Left colon (tissue), 2 donors: Measurements from ENCODE around the gene PHC1. TPM values are rescaled to one million over a fixed set of nuclear protein-coding genes. Genes with fewer than 3 reads are reported as not detected.
"Not testable (repeated sequence)": the region's sequence is repeated elsewhere in the genome, so short reads cannot be mapped to it uniquely, and the experiment has no call there.

Experiments used
- ATAC-seq: fragments of 200-7000 bp; cut with Tn5 transposase; one replicate; pipeline ENCODE4 v1.9.1; 2020; ENCODE audit warnings: mild to moderate bottlenecking, moderate library complexity
- DNase-seq, 2 donors: peaks; one replicate each; pipeline ENCODE4 v3.0.0-alpha.2; 2020
- intact Hi-C, 2 donors: fragments of 100-400 bp; cut with DNase I in 1 of 2; cut with micrococcal nuclease in 1 of 2; formaldehyde crosslinking; loops; one replicate each; pipeline versions ENCODE4 v1.11.2 to v1.14.0; 2022; cut with DNase I, micrococcal nuclease
- total RNA-seq, 2 donors: library from RNA; stranded (reverse); fragmentation: NEBNext Ultra II Directional; extraction: Animal tissue kit (Norgen Biotek cat#: 25700); gene quantifications; one replicate each; pipeline ENCODE4 v1.2.1, GENCODE V29; 2021
- donor health status: DM: no; HTN: no; CAD: no.
- donor health status: DM: yes; HTN: yes; CAD: no.

The PHC1 gene
- total RNA-seq, 2 donors from 2014 or later: 5.2 to 8.5 TPM

DNA sequence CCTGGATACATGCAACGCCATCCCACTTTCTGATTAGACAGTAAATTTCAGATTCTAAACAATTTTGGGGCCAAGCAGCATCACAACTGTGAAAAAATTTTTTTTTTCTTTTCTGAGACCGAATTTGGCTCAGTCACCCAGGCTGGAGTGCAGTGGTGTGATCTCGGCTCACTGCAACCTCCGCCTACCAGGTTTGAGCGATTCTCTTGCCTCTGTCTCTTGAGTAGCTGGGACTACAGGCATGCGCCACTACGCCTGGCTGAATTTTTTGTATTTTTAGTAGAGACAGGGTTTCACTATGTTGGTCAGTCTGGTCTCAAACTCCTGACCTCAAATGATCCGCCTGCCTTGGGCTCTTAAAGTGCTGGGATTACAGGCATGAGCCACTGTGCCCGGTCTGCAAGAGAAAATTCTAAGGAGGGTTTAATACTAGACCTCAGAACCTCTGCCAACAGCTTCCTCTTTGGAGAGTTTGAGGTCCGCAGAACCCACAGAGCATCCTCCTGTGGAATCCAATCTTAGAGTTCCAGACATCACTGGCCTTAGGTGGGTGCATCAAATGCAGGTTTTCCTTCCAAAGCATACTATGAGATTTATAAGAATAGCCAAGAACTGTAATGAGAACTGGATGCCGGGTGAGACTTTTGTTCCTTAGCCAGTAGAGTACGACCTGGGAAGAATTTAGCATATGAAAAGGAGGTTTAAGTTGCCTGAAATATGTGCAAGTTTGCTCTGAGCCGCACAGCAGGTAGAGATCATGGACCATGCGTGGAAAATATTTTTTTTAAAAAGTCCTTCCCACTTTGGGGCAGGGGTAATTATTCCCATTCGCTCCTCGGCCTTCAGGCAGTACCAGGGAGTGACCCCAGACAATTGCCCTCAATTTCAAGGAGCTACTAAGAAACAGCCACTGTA is 7.8 kb upstream of the PHC1 start:
- intact Hi-C loops: no loop called here
- ATAC-seq (no peak), DNase-seq (no peak)

DNA sequence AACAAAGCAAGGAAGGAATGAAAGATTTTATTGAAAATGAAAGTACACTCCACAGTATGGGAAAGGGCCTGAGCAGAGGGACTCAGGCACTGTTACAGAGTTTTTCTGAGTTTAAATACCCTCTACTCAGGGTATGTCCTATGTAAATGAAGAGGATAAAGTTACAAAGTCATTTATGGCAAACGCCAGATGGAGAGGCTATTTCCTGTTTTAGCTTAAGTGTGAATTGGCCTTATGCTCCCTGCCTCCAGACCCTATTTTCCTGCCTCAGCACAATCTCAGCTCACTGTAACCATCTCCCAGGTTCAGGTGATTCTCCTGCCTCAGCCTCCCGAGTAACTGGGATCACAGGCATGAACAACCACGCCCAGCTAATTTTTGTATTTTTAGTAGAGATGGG is 6.8 kb upstream of the PHC1 start:
- intact Hi-C loops: no loop called here
- DNase-seq: no peak
- ATAC-seq: no peak

DNA sequence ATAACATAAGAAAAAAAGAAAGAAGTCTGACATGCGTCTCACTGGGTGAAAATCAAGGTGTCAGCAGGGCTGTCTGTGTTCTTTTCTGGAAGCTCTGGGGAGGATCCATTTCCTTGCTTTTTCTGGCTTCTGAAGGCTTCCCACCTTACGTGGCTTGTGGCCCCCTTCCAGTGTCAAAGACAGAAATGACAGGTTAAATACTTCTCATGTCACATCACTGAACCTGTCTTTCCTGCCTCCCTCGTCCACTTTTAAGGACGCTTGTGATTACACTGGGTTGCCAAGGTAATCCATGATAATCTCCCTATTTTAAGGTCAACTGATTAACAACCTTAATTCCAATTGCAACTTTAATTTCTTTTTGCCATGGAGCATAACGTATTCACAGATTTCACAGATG is 4.6 kb upstream of the PHC1 start:
- intact Hi-C loops: no loop called here
- ATAC-seq (no peak), DNase-seq (no peak)

DNA sequence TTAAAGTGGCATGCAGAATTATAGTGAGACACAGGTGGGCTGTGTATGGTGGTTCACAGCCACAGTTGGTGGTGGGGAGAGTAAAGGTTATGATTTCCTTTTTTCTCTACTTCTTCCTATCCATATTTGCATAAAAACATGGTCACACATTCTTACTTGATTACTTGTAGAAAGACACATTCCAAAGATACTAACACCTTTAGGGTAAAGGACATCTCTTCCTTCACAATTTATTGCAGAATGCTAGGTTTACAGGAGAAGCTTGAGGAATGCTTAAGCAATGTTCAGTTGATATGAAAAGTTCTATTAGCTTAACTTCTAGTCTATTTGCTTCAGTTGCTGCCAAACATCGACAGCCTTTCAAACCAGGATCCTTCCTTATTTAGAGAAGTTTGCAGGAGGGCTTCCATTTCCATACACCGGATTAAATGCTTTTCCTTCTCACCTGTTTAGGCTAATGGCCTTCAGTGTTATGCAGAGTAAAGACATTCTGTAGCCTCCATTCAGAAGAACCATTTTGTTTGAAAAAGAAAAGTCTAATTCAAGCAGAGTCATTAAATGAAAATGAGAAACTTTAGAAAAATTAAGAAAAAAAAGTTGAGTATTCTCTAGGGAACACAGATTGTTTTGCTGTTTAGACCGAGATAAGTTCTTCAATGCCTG is 2.6 kb upstream of the PHC1 start:
- ATAC-seq (no peak), DNase-seq (no peak)
- intact Hi-C loops: no loop called here

DNA sequence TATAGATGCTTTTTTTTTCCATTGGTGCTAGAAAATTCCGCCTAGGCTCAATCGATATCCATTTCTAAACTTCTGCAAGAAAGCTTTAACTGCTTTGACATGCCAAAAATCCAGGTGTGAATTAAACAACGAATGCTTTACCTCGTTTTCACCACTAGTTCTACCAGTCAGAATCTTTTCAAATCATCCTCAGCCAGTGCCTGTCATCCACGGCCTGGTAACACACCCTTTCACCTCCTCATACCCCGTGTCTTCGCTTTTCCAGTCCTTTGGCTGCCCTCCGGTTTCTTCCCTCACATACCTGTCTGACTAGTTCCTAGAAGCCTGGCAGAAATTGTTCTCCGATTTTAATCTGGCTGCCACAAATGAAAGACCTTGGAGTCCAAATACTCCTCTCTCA is 1.4 kb upstream of the PHC1 start:
- no peak for ATAC-seq
- intact Hi-C loops: no loop called here
- DNase-seq: no peak

DNA sequence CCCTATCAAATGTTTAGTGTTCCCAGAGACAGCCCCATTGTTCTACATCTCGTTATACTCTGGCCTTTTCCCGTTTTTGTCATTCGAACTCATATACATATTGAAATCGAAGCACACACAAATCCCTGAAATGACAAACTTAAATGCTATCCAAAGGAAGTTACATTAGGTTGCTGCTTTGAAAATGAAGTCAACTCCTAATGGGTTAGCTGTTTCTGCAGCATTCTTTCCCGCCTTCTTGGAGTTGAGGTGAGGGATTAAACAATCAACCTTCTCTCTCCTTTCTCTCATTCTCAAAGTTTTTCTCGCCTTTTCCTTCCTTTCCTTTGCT is 642 bp upstream of the PHC1 start:
- intact Hi-C loops: no loop called here
- DNase-seq (no peak), ATAC-seq (no peak)

DNA sequence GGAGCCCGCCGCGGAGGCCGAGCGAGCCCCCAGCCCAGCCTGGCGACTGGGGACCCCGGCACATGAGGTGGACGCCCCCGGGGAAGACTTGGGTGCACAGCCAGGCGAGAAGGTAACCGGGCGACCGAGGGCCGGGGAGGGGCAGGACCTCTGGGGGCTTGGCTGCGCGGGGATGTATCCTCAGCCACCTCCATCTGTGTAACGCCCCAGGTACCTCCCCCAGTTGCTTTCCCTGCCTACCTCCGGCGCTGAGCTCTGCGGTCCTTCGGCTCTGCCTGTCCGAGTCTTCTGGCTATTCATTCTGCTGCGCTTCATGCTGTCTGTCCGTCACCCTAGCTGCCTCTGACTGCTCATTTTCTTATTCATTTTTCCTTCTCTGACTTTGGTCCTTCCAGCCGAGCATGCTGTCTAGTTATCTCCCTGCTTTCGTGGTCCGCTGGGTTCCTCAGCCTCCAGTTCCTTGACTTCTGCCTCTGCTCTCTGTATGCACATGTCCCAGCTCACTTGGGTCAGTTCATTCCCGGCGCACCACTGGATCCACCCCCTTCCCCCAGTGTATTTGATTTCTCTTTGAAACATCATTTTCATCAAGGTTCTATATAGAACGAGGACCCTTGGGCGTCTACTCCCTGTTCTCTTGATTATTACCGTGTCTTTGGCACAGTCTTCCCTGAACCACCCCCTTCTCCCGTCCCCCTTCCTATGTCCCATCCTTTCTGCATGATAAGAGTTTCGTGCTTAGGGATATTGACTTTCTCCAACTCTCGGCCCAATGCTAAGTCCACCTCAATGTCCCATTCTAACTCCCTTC is 612 bp downstream of the PHC1 start:
- peak; percentile 44 to 61 for DNase-seq
- peak; percentile 76 for ATAC-seq
- intact Hi-C loops: no loop called here

DNA sequence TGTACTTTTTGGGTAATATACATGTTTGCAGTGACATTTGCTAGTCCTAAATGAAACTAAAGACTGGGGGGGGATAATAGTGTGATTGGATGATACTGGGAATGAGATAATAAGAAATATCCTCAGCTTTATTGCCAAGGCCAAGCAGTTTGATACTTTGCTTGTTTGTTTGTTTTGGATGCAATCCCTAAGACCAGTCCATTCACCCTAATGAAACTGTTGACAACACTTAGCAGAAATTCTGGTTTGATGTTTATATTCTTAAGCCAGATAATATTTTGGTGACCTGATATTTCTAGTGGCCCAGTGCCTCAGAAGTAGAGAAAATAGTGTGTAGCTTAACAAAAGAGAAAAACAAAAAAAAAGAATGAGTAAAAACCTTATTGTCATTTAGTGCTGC is 1.8 kb downstream of the PHC1 start:
- no peak for DNase-seq
- intact Hi-C loops: no loop called here
- no peak for ATAC-seq

DNA sequence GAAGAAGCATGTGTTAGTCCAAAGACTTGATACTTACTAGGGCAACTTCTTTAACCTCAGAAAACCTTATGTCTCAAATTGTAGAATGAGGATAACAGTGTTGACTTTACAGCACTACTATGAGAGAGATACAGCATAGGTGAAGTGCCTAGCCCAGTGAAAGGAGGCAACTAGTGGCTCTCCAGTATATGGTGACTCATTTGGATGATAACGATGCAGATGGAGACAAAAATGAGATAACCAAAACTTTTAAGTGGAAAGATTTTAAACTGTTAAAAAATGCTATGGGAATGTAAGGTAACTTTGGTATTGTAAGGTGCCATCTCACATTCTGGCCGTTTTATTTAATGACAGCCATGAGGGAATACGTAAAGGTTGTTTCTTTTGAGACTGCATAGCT is 2.7 kb downstream of the PHC1 start:
- intact Hi-C loops: no loop called here
- DNase-seq: no peak
- ATAC-seq: no peak

DNA sequence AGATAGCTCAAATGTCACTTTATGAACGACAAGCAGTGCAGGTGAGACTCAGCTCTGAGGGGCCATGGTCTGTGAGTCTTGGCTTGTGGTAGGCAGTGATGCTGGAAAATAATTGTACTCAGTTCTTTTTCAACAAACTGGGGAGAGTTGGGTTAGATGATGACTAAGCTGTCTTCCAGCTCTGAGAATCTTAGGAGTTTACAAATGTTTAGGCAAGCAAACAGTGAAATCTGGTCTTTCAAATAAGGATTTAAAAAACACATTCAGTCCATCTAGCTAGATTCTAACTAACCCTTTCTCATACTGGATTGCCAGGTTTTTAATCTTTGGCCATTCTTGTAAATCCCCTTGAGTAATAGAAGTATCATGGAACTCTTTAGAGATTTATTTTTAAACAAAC is 3.4 kb downstream of the PHC1 start:
- ATAC-seq (no peak), DNase-seq (no peak)
- intact Hi-C loops: no loop called here

DNA sequence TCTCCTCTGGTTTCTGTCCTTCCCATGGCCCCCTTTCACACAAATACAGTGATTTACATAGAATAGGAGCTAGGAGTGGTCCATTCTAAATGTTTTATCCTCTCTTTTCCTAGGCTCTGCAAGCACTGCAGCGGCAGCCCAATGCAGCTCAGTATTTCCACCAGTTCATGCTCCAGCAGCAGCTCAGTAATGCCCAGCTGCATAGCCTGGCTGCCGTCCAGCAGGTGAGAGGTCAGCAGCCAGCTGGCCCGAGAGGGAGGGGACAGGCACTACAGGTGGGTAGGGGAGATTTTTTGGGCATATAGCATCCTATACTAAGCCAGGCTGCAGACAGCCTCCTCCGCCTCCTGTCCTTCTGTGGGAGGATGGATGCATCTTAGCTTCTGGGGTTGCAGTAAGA is 5.3 kb downstream of the PHC1 start:
- intact Hi-C loops, ATAC-seq: not testable (repeated sequence)

DNA sequence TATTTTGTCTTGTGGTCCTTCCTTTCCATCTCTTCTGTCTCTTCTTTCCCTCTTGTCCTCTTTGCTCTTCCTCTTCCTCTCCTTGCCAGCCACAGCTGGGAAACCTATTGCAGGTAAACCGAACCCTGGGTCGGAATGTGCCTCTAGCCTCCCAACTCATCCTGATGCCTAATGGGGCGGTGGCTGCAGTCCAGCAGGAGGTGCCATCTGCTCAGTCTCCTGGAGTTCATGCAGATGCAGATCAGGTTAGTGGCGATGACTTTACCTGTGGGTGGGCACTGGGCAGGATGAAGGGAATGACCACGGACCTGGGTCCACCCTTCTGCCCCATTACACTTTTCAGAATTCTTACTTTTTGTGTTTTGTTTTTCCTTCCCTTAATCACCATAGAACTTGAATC is 8.2 kb downstream of the PHC1 start:
- no peak for DNase-seq
- intact Hi-C loops: no loop called here
- ATAC-seq: no peak

More for the DNA sequence above, 5.3 kb downstream of the PHC1 start:
- not testable (repeated sequence) for DNase-seq

DNA sequence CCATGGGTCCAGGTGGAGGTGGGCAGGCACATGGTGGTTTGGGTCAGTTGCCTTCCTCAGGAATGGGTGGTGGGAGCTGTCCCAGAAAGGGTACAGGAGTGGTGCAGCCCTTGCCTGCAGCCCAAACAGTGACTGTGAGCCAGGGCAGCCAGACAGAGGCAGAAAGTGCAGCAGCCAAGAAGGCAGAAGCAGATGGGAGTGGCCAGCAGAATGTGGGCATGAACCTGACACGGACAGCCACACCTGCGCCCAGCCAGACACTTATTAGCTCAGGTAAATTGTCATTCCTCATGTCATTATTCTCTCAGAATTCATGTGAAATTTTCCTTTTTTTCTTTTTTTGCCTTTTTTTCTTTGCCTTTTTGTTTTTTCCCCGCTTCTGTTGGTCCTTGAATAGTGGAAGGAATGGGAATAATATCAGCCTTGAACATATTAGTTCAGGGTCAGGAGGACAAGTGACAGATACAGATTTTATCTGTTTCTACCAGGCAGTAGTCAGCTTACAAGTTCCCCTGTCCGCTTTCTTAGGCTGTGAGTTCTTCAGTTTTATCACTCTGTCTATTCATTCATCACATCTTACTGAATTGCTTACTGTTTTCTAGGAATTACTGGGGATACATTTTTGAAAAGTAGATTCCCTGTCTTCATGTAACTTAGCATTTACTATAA is 16.5 kb downstream of the PHC1 start:
- DNase-seq, intact Hi-C loops: not testable (repeated sequence)
- peak; percentile 72 for ATAC-seq

DNA sequence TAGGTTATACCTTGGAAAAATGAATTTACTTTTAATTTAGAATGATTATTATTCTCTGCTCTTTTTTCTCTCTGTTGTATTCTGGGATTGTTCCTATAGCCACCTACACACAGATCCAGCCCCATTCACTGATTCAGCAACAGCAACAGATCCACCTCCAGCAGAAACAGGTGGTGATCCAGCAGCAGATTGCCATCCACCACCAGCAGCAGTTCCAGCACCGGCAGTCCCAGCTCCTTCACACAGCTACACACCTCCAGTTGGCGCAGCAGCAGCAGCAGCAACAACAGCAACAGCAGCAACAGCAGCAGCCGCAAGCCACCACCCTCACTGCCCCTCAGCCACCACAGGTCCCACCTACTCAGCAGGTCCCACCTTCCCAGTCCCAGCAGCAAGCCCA is 18.2 kb downstream of the PHC1 start:
- ATAC-seq, DNase-seq, intact Hi-C loops: not testable (repeated sequence)

DNA sequence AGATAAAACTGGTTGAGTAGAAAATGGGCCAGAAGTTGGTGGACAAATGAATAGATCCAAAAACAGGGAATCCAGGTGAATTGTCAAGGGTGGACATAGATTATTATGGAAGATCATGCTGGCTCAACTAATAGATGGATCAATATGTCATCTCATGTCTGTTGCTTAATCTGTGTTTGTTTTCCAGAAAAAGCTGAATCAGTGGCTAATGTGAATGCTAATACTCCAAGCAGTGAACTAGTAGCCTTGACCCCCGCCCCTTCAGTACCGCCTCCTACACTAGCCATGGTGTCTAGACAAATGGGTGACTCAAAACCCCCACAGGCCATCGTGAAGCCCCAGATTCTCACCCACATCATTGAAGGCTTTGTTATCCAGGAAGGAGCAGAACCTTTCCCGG is 19.8 kb downstream of the PHC1 start:
- ATAC-seq, DNase-seq: not testable (repeated sequence)

DNA sequence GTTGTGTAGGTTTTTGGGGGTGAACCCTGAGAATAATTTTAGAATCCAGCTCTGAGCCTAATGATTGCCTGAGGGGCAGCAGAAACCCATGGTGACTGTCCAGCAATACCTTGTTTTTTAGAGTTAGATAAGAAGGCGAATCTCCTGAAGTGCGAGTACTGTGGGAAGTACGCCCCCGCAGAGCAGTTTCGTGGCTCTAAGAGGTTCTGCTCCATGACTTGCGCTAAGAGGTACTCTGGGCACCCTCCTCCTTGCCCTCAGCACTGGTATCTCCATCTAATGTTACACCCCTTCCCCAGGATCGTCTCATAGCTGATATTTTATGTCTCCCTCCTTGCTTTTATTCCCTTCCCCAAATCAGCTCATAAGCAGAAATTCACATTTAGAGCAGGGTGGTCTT is 22.4 kb downstream of the PHC1 start:
- DNase-seq (no peak), ATAC-seq (no peak)
- intact Hi-C loops: no loop called here

More for the DNA sequence above, 19.8 kb downstream of the PHC1 start:
- intact Hi-C loops: not testable (repeated sequence)

DNA sequence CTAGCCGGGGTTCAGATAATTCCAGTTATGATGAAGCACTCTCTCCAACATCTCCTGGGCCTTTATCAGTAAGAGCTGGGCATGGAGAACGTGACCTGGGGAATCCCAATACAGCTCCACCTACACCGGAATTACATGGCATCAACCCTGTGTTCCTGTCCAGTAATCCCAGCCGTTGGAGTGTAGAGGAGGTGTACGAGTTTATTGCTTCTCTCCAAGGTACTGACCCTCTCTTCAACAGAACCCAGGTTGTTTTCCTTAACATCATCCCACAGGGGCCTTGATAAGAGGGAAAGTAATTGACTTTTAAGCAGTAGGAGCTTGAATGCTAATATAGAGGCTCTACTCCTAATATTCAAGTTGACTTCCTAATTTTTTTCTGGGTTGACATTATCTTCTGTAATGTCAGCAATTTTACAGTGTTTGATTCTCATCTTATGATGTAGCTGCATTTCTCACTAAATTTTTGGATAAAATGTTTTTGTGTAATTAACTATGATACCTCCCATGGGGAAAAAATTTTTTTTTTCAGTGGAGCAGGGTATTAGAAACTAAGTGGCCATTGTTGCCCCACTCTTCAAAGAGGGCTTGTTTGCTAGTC is 23.6 kb downstream of the PHC1 start:
- DNase-seq, ATAC-seq, intact Hi-C loops: not testable (repeated sequence)

DNA sequence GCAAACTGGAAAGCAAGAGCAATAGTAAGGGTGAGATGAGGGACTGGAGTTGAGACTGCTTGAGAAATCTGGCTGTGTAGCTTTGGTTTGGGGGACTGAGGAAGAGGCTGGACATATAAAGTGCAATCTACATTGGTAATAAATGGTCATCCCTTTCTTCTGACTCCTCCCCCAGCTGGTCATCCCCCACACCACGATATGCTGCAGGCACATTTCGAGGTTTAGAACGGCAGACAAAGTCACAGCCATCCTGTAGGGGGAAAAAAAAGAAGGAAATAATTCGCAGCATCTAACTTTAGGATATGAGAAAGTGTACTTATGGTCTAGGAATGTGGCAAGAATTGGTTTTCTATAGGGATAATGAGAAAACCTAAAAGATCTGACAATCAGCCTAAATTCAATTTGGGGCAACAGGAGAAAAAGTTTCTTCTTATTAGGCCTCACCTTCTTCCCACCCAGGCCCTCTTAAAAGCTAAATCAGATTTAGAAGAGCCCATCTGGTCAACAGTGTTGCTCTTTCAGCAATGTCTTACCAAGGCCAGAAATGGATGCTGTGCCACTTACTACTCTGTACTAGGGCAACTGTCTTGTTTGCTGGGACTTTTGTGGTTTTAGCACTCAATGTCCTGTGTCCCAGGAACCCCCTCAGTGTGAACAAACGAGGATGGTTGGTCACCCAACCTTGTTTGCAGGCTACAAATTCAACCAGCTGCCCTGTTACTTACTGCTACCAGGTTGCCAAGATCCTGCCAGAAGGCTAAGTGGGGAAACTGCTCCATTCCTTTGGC is 27.6 kb downstream of the PHC1 start:
- intact Hi-C loops: no loop called here

More for the DNA sequence above, 27.6 kb downstream of the PHC1 start:
- no peak for DNase-seq
- no peak for ATAC-seq
